SK-N-SH (cell line): Measurements from ENCODE around the gene CAMSAP1. TPM values are rescaled to one million over a fixed set of nuclear protein-coding genes. Genes with fewer than 3 reads are reported as not detected.

Source experiments
- CTCF ChIA-PET: fragments of 300-600, 350-600 bp; formaldehyde crosslinking; extraction: SDS; loops from one replicate; lab custom pipeline; 2021; lab: Yijun Ruan, JAX
- POLR2A ChIA-PET: fragments of 350-600 bp; sonication (Branson Sonifier 250); formaldehyde crosslinking; extraction: SDS; loops from one replicate; lab custom pipeline; 2020; ENCODE audit warnings: antibody characterized with exemption, inconsistent platforms; lab: Yijun Ruan, JAX
- DNase-seq: peaks from one replicate; pipeline ENCODE4 v3.0.0; 2012
- H2AFZ ChIP-seq: fragments of 200-600 bp; sonication (generic); 2 replicates; pipeline ENCODE4 v1.8.1; 2016; ENCODE audit warnings: antibody characterized with exemption, mild to moderate bottlenecking, low read depth
- H3F3A ChIP-seq: fragments of 200-600 bp; sonication (generic); replicated peaks from 2 replicates; pipeline ENCODE3; 2016; ENCODE audit warnings: antibody characterized with exemption, mild to moderate bottlenecking; ENCODE audit not compliant: insufficient read depth
- H3K27ac ChIP-seq, 2 experiments: fragments of 200-500 bp in 1 of 2; fragments of 200-600 bp in 1 of 2; sonication (Bioruptor generic) in 1 of 2; sonication (generic), shearing (Covaris generic) in 1 of 2; 2 replicates each; pipeline versions ENCODE4 v1.5.1 to v1.6.1; 2014 to 2016; ENCODE audit warnings: low read depth in 2 of 2, inconsistent platforms in 1 of 2, low read length in 1 of 2, mild to moderate bottlenecking in 1 of 2, mixed read lengths in 1 of 2
- H3K27me3 ChIP-seq: fragments of 200-600 bp; sonication (generic), shearing (Covaris generic); 2 replicates; pipeline ENCODE4 v1.6.1; 2016; ENCODE audit warnings: mixed run types; ENCODE audit not compliant: insufficient read depth
- H3K36me3 ChIP-seq, 2 experiments: fragments of 200-500 bp in 1 of 2; fragments of 200-600 bp in 1 of 2; sonication (Bioruptor generic) in 1 of 2; sonication (generic) in 1 of 2; replicated peaks in 1 of 2; 2 replicates each; pipeline versions ENCODE3 to v1.5.1; 2014 to 2016; ENCODE audit warnings: low read length in 1 of 2, mild to moderate bottlenecking in 1 of 2; ENCODE audit not compliant: insufficient read depth in 2 of 2, control insufficient read depth in 1 of 2
- H3K4me1 ChIP-seq, 2 experiments: fragments of 200-500 bp in 1 of 2; fragments of 200-600 bp in 1 of 2; sonication (Bioruptor generic) in 1 of 2; sonication (generic), shearing (Covaris generic) in 1 of 2; 2 replicates each; pipeline versions ENCODE4 v1.5.1 to v1.6.1; 2014 to 2016; ENCODE audit warnings: low read depth in 1 of 2, low read length in 1 of 2, mixed run types in 1 of 2; ENCODE audit not compliant: insufficient read depth in 2 of 2, control insufficient read depth in 1 of 2
- H3K4me2 ChIP-seq: fragments of 200-600 bp; sonication (generic), shearing (Covaris generic); 2 replicates; pipeline ENCODE4 v1.6.1; 2017; ENCODE audit warnings: mixed run types
- H3K4me3 ChIP-seq, 2 experiments: fragments of 200-500 bp in 1 of 2; fragments of 200-600 bp in 1 of 2; sonication (Bioruptor generic) in 1 of 2; sonication (generic), shearing (Covaris generic) in 1 of 2; 2 replicates each; pipeline versions ENCODE4 v1.5.1 to v1.8.1; 2014 to 2016; ENCODE audit warnings: low read depth in 2 of 2, inconsistent platforms in 1 of 2, low read length in 1 of 2, mild to moderate bottlenecking in 1 of 2, mixed read lengths in 1 of 2, moderate library complexity in 1 of 2
- H3K79me2 ChIP-seq: fragments of 200-600 bp; sonication (generic); 2 replicates; pipeline ENCODE4 v1.8.1; 2017; ENCODE audit warnings: mild to moderate bottlenecking; ENCODE audit not compliant: insufficient read depth
- H3K9ac ChIP-seq: fragments of 200-600 bp; sonication (generic); 2 replicates; pipeline ENCODE4 v1.6.1; 2017; ENCODE audit warnings: mixed run types
- H3K9me2 ChIP-seq: fragments of 200-600 bp; sonication (generic); 2 replicates; pipeline ENCODE4 v1.6.1; 2017; ENCODE audit warnings: mixed run types
- H3K9me3 ChIP-seq: fragments of 200-600 bp; sonication (generic); 2 replicates; pipeline ENCODE4 v1.6.1; 2017; ENCODE audit warnings: mixed run types, mild to moderate bottlenecking, moderate library complexity
- H4K20me1 ChIP-seq: fragments of 200-600 bp; sonication (generic); 2 replicates; pipeline ENCODE4 v1.6.1; 2017; ENCODE audit warnings: mild to moderate bottlenecking, mixed run types; ENCODE audit not compliant: insufficient read depth
- JUND ChIP-seq: IDR thresholded peaks from 2 replicates; pipeline ENCODE4 v1.4.0; 2012
- MEF2A ChIP-seq: IDR thresholded peaks from 2 replicates; pipeline ENCODE4 v1.4.0; 2012; ENCODE audit warnings: low read depth, borderline replicate concordance
- POLR2AphosphoS5 ChIP-seq: IDR thresholded peaks from 2 replicates; pipeline ENCODE4 v1.6.1; 2012; ENCODE audit warnings: low read depth, low read length
- RXRA ChIP-seq: IDR thresholded peaks from 2 replicates; pipeline ENCODE4 v1.4.0; 2012; ENCODE audit warnings: low read depth, mild to moderate bottlenecking, borderline replicate concordance
- SIN3A ChIP-seq: IDR thresholded peaks from 2 replicates; pipeline ENCODE4 v1.6.1; 2012; ENCODE audit warnings: low read depth, mild to moderate bottlenecking, low read length, moderate library complexity, borderline replicate concordance
- TAF1 ChIP-seq: IDR thresholded peaks from 2 replicates; pipeline ENCODE4 v1.6.1; 2012; ENCODE audit warnings: low read depth, mild to moderate bottlenecking, low read length, moderate library complexity, borderline replicate concordance
- TCF12 ChIP-seq: IDR thresholded peaks from 2 replicates; pipeline ENCODE4 v1.4.0; 2012
- YY1 ChIP-seq: IDR thresholded peaks from 2 replicates; pipeline ENCODE4 v1.4.0; 2012; ENCODE audit warnings: low read depth, mild to moderate bottlenecking
- WGBS: methylation state at CpG from one replicate; pipeline ENCODE4 v1.1.6; 2017; ENCODE audit warnings: low lambda C conversion rate; 5-methylcytosine and 5-hydroxymethylcytosine counted together
- polyA plus RNA-seq, 3 experiments: library from polyadenylated mRNA; depleted of rRNA; stranded (reverse); fragments of >200 nt; gene quantifications; 2 replicates each; pipeline ENCODE4 v1.2.3, GENCODE V29; 2012
- TF ChIP-seq, protein P1 (sequence below): IDR thresholded peaks from 2 replicates; pipeline ENCODE4; 2012
- TF ChIP-seq, protein P2 (sequence below): fragments of 150-350 bp; IDR thresholded peaks from 2 replicates; pipeline ENCODE4 v1.6.1; 2017; ENCODE audit warnings: antibody characterized with exemption, low read length, low read depth, borderline replicate concordance
- TF ChIP-seq, protein P3 (sequence below): fragments of 150-350 bp; IDR thresholded peaks from 2 replicates; pipeline ENCODE4 v1.6.1; 2016; ENCODE audit warnings: mild to moderate bottlenecking, low read depth, low read length
- TF ChIP-seq, protein P4 (sequence below): fragments of 200-600 bp; sonication (generic); IDR thresholded peaks from 2 replicates; pipeline ENCODE4 v1.6.1; 2017; ENCODE audit warnings: antibody characterized with exemption, mild to moderate bottlenecking, moderate library complexity

Gene CAMSAP1
- polyA plus RNA-seq, 1 of the 3 experiments (the other 2 are of a cell fraction), result 8.9 TPM

DNA sequence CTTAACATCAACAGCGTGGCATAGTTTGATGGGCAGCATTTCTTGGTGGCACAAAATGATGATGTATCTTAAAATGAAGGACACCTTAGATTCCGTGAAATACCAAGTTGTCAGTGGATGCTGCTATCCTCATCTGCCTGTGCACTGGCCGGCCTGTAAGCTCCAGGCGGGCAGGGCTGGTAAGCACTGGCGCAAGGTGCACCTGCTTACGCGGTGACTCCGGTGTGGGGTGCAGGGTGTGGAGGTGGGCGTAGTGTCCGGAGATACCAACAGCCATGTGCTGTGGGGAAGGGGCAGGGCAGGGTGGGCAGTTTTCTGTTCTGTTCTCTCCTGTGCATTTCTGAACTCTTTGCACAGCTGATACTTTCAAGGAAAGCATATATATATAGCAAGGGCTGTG, 103.9 kb downstream of the CAMSAP1 start:
- POLR2A ChIA-PET, result no interaction called here
- Histone ChIP-seq H3K27me3 (no peaks in the 10 kb centered on the region; the same call in 1 of the 2 replicates), H4K20me1 (no peaks in the 10 kb centered on the region), H2AFZ (no peak overlapping the region), H3K36me3 (peaks cover 3 to 5% of the 10 kb centered on the region in 2 experiments), H3K27ac (no peak overlapping the region), H3K79me2 (no peaks in the 10 kb centered on the region), H3K4me2 (no peak overlapping the region), H3K9me3 (no peaks in the 10 kb centered on the region), H3K9ac (no peak overlapping the region), H3F3A (peaks cover under 1% of the 10 kb centered on the region), H3K4me3 (no peak overlapping the region), H3K9me2 (no peaks in the 10 kb centered on the region), H3K4me1 (no peaks in the 10 kb centered on the region)
- CTCF ChIA-PET, result interaction anchor here (0.8 to 1.8 kb wide), 2 partner anchors 21 to 163 kb away, joined by 3 to 4 read pairs; no protein-coding TSS in a partner anchor
- WGBS, result 97% methylated on average over 9 of the region's 10 CpGs
- no peak for DNase-seq
- TF ChIP-seq, protein P1, sequence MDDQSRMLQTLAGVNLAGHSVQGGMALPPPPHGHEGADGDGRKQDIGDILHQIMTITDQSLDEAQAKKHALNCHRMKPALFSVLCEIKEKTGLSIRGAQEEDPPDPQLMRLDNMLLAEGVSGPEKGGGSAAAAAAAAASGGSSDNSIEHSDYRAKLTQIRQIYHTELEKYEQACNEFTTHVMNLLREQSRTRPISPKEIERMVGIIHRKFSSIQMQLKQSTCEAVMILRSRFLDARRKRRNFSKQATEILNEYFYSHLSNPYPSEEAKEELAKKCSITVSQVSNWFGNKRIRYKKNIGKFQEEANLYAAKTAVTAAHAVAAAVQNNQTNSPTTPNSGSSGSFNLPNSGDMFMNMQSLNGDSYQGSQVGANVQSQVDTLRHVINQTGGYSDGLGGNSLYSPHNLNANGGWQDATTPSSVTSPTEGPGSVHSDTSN, result no peak
- TF ChIP-seq YY1 (no peak), TAF1 (no peak), RXRA (no peak), SIN3A (no peak), POLR2AphosphoS5 (no peak), MEF2A (no peak), JUND (no peak), TCF12 (no peak)
- TF ChIP-seq, protein P2, sequence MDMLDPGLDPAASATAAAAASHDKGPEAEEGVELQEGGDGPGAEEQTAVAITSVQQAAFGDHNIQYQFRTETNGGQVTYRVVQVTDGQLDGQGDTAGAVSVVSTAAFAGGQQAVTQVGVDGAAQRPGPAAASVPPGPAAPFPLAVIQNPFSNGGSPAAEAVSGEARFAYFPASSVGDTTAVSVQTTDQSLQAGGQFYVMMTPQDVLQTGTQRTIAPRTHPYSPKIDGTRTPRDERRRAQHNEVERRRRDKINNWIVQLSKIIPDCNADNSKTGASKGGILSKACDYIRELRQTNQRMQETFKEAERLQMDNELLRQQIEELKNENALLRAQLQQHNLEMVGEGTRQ, result no peak
- TF ChIP-seq, protein P3, sequence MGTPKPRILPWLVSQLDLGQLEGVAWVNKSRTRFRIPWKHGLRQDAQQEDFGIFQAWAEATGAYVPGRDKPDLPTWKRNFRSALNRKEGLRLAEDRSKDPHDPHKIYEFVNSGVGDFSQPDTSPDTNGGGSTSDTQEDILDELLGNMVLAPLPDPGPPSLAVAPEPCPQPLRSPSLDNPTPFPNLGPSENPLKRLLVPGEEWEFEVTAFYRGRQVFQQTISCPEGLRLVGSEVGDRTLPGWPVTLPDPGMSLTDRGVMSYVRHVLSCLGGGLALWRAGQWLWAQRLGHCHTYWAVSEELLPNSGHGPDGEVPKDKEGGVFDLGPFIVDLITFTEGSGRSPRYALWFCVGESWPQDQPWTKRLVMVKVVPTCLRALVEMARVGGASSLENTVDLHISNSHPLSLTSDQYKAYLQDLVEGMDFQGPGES, result no peak
- TF ChIP-seq, protein P4, sequence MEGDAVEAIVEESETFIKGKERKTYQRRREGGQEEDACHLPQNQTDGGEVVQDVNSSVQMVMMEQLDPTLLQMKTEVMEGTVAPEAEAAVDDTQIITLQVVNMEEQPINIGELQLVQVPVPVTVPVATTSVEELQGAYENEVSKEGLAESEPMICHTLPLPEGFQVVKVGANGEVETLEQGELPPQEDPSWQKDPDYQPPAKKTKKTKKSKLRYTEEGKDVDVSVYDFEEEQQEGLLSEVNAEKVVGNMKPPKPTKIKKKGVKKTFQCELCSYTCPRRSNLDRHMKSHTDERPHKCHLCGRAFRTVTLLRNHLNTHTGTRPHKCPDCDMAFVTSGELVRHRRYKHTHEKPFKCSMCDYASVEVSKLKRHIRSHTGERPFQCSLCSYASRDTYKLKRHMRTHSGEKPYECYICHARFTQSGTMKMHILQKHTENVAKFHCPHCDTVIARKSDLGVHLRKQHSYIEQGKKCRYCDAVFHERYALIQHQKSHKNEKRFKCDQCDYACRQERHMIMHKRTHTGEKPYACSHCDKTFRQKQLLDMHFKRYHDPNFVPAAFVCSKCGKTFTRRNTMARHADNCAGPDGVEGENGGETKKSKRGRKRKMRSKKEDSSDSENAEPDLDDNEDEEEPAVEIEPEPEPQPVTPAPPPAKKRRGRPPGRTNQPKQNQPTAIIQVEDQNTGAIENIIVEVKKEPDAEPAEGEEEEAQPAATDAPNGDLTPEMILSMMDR, result no peak
